Measurements from ENCODE around the gene LARGE1.

DNA sequence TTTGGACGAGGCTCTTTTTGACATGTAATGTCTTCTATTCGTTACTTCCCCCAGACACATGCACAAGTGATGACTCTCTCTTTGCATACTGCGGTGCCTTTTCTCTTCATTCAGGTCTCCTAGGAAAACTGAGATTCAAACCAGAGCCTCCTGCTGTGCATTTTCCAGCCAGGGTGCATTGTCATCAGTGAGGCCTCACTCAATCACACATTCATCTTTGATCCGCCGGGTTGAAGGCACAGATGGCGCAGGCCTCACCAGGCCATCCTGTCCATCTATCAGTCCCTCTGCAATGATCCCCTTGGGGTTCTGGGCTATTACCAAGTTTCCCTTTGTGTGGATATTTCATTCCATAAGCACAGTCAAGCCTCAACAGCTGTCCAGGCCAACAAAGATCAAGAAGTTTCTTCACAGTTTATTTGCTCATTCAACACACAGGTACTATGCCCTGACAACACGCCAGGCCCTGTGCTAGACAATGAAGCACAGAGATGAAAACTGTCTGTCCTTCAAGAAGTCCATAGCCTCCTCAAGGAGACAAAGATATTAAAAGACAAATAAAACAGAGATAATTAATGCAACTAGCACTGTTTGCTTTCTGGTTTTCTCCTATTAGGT lies 107.8 kb downstream of the LARGE1 start:
- TF ChIP-seq, protein P1, sequence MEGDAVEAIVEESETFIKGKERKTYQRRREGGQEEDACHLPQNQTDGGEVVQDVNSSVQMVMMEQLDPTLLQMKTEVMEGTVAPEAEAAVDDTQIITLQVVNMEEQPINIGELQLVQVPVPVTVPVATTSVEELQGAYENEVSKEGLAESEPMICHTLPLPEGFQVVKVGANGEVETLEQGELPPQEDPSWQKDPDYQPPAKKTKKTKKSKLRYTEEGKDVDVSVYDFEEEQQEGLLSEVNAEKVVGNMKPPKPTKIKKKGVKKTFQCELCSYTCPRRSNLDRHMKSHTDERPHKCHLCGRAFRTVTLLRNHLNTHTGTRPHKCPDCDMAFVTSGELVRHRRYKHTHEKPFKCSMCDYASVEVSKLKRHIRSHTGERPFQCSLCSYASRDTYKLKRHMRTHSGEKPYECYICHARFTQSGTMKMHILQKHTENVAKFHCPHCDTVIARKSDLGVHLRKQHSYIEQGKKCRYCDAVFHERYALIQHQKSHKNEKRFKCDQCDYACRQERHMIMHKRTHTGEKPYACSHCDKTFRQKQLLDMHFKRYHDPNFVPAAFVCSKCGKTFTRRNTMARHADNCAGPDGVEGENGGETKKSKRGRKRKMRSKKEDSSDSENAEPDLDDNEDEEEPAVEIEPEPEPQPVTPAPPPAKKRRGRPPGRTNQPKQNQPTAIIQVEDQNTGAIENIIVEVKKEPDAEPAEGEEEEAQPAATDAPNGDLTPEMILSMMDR (IDR thresholded peaks at IDR 0.05): no peak
- no peak for TF ChIP-seq EP300 (IDR thresholded peaks at IDR 0.05)

Measured in tibial nerve (tissue), 4 donors.